GM18520 (cell line): ENCODE measurements around the gene NOSTRIN.
"Not testable (repeated sequence)": the region's sequence is repeated elsewhere in the genome, so short reads cannot be mapped to it uniquely, and the experiment has no call there.

Source experiments
- ATAC-seq: cut with Tn5 transposase; IDR thresholded peaks from one replicate; pipeline ENCODE4 v1.9.1; 2021; ENCODE audit not compliant: unreplicated experiment

Gene NOSTRIN

DNA sequence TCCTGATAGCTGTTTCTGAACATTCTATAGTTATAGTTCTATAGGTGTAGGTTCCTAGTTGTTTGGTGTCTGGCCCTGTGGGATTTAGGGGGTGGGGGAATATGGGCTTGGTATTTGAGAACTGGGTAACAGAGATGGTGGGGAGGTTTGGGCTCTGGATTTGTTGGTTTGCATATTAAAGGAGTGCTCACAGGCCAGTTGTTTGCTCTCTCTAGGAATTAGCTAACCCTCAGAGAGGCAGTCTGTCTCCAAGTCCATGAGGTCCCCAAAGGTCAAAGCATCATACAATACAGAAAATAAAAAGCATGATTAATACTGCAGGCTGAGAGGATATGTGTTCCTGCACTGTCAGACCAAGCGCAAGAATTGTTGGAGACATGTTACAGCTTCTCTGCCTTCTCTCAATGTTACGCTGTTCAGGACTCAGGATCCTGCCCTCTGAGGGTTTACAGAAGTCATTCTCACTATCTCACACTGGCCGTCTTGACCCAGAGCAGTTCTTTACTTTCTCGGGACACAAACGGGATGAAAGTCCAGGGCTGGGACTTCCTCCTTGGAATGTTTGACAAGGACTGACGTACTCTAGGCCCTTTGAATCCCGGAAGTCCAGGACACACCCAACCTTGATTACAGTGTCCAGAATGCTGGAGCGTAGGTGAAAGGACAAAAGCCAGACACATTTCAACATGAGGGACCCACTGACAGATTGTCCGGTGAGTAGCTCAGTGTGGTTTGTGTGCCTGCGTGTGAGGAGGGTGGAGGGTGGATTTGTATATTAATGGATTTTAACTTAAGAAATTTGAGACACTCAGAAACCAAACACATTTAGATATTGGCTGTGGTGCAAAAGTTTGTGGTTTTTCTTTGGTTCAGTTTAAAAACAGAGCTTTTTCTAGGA is at the start of gene NOSTRIN:
NOSTRIN (plus strand) TSS at position 677 of the 898 bp plus-strand sequence; CDS start at position 687, 10 bp downstream.
- ATAC-seq: no peak

DNA sequence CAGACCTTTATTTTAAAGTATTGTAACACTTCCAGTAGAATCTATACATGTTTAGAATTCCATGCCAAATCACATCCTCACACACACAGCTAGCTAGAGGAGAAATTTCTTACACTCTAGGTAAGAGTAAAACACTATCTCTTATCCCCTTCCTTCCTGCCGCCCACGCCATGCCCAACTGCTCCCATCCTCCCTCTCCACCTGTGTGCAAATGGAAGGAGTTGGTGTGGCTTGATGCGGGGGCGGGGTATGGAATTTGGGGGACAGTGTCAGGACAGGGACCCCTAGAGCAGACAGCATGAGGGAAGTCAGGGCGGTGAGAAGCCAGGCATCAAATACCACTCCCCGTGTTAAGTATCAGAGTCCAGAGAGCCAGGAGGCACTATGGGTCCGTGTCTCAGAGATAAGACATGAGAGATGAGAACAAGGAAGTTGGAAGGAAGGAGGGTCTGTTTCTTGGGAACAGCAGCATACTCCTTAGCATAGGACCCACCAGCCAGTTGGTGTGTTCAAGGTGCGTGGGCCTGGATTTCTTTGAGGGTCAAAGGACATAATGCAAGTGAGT is 48.6 kb upstream of the NOSTRIN start:
- no peak for ATAC-seq

DNA sequence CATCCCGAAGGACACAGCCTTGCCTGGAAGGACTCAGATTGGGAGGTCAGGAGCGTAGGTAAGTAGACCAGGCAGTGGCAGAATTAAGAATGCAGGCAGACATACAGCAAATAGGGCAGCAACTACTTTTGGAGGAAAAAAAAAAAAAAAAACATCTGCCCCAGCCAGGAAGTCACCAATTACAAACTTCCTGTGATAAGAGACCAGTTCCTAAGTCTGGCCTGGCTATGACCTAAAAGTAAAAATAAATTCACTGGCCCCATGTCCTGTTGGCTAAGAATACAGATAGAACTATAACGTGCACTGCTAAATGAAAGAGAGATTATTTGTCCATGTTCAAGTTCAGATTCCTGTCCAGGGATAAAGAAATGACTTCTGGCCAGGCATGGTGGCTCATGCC is 45.2 kb upstream of the NOSTRIN start:
- ATAC-seq: no peak

DNA sequence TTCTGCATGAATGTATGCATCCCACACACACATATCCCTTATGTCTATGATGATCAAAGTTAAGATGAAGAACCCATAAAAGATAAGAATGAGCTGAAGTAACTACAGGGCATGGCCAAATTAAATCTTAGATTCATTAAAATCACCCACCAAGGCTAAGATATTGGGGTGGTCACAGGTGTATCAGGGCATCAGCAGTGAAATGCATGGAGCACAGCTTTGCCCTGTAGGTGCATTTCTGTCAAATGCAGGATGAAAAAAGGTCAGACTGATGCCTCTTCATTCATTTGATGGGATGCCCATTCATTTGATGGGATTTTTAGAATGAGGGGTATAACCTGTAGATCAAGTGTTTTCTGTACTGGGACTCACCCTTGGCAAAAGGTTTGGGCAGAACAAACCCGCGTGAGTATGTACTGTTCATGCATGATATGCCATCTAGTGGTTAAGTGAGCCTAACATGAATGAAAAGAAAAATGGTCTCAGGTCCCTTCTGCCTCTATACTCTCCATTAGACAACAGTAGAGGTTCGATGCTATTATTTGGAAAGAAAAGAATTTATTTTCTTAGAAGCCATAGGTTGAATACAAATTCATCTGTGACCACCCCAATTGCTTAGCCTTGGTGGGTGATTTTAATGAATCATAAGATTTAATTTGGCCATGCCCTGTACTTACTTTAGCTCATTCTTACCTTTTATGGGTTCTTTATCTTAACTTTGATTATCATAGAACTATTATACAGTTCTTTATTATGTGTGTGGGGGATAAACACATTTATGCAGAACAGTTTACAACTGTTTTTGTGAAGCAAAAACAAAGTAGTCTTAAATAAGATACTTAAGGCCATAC is 43.2 kb upstream of the NOSTRIN start:
- peak; percentile 57 for ATAC-seq

GRCh38 chr2:168765401-168765800 is 37.0 kb upstream of the NOSTRIN start:
- ATAC-seq: no peak

GRCh38 chr2:168766600-168766999 is 35.8 kb upstream of the NOSTRIN start:
- no peak for ATAC-seq

GRCh38 chr2:168767258-168767657 is 35.2 kb upstream of the NOSTRIN start:
- no peak for ATAC-seq

DNA sequence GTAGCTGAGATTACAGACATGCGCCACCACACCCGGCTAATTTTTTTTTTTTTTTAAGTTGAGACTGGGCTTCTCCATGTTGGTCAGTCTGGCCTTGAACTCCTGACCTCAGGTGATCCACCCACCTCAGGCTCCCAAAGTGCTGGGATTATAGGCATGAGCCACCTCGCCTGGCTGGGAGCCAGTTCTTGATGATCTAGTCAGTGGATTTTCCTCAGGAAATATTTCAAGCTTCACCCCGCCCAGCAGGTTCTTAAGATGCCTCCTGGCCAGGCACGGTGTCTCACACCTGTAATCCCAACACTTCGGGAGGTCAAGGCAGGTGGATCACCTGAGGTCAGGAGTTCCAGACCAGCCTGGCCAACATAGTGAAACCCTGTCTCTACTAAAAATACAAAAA is 34.1 kb upstream of the NOSTRIN start:
- not testable (repeated sequence) for ATAC-seq

GRCh38 chr2:168770796-168771195 is 31.6 kb upstream of the NOSTRIN start:
- ATAC-seq: no peak

DNA sequence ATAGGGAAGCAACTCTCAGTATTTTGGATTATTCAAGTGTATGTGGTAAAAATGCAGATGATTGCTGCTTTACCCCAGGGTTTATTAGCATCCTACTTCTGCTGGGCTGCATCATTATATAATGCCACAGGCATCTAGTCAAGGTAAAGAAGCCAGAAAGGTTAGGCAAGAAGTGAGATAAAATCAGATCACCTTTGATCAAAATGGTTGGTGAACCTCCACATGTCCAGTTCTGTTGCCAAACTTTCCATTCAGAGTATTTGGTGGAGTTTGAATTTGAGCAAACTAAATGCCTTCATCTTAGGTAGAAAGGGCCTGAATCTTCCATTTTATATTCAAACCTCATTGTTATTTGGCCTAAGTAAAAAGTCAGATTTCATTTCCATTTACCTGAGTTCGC is 29.7 kb upstream of the NOSTRIN start:
- no peak for ATAC-seq

DNA sequence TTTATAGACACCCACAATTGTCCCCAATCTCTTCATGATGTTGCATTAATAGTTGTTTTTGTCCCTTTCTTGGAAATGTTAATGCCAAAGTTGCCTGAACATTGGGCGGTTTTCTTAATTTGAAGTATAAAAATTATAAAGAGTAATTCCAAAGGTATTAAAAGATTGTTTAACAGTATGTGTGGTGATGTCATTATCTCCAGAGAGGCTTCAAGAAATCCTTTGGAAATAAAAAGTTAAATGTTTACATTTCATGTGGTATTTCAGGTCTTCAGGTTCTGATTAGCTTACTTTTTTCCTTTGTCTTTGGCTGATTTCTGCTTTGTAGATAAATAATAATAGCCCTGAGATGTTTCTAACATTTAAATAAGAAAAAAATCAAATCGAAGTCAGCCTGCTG is 29.3 kb upstream of the NOSTRIN start:
- no peak for ATAC-seq

GRCh38 chr2:168773719-168774521 is 28.5 kb upstream of the NOSTRIN start:
- ATAC-seq: no peak

GRCh38 chr2:168775837-168776236 is 26.6 kb upstream of the NOSTRIN start:
- ATAC-seq: no peak

GRCh38 chr2:168780669-168781071 is 21.8 kb upstream of the NOSTRIN start:
- no peak for ATAC-seq

GRCh38 chr2:168781191-168781817 is 21.1 kb upstream of the NOSTRIN start:
- no peak for ATAC-seq

DNA sequence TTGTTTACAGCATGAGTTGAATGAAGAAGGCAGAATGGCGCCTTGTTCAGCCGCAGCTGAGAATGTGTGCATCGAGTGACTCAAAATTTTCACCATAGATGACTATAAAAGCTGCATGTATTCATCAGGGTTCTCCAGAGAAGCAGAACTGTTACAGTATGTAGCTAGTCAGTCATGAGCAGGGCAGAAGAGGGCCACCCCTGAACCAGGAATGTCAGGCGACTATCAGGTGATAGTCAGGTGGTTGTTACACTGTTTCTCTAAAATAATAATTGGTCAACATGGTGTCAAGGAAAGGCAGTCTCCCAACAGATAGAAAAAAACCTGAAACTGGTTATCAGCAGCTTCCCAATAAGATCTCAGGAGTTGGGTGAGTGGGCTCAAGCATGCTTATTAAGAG is 20.2 kb upstream of the NOSTRIN start:
- no peak for ATAC-seq

- no peak for ATAC-seq
Observed at GRCh38 chr2:168784993-168785392, 17.4 kb upstream of the NOSTRIN start.

- ATAC-seq: no peak
Observed at GRCh38 chr2:168787098-168787781, 15.2 kb upstream of the NOSTRIN start.

- no peak for ATAC-seq
Observed at GRCh38 chr2:168787782-168788376, 14.6 kb upstream of the NOSTRIN start.
